Gastrocnemius medialis (tissue), 4 donors: ENCODE data around the gene AARS2. TPM values are rescaled to one million over a fixed set of nuclear protein-coding genes. Genes with fewer than 3 reads are reported as not detected.

ENCODE experiments used
- ATAC-seq, 2 donors: fragments of 150-250 bp; one replicate each; pipeline ENCODE4 v1.9.1; 2016
- DNase-seq, 2 donors: peaks; one replicate each; pipeline ENCODE4 v3.0.0-alpha.2; 2019
- H3K27ac ChIP-seq, 4 donors: fragments of 200-600 bp; sonication (generic); 1 replicate in 1 of 4; 2 replicates in 3 of 4; pipeline ENCODE4 v1.5.1; 2016 to 2018; ENCODE audit warnings: mild to moderate bottlenecking in 2 of 4, moderate library complexity in 1 of 4
- H3K27me3 ChIP-seq, 3 donors: fragments of 200-600 bp; sonication (generic) in 2 of 3; 1 replicate in 1 of 3; 2 replicates in 2 of 3; pipeline versions ENCODE4 v1.5.1 to v1.6.0; 2016 to 2019; ENCODE audit warnings: mild to moderate bottlenecking in 1 of 3, moderate library complexity in 1 of 3
- H3K36me3 ChIP-seq, 2 donors: fragments of 200-600 bp; sonication (generic) in 1 of 2; one replicate each; pipeline ENCODE4 v1.5.1; 2017 to 2018
- H3K4me1 ChIP-seq, 2 donors: fragments of 200-600 bp; sonication (generic) in 1 of 2; one replicate each; pipeline ENCODE4 v1.5.1; 2016 to 2017; ENCODE audit warnings: mild to moderate bottlenecking in 2 of 2
- H3K4me3 ChIP-seq, 4 donors: fragments of 200-600 bp; sonication (generic) in 3 of 4; 1 replicate in 1 of 4; 2 replicates in 3 of 4; pipeline ENCODE4 v1.5.1; 2016 to 2019; ENCODE audit warnings: mild to moderate bottlenecking in 2 of 4
- H3K9me3 ChIP-seq, 3 donors: fragments of 200-600 bp; sonication (generic) in 2 of 3; 1 replicate in 1 of 3; 2 replicates in 2 of 3; pipeline ENCODE4 v1.5.1; 2016 to 2019
- POLR2A ChIP-seq, 2 donors: fragments of 450-650 bp; IDR thresholded peaks; one replicate each; pipeline ENCODE4 v1.6.1; 2017; ENCODE audit warnings: antibody characterized with exemption in 2 of 2, mild to moderate bottlenecking in 2 of 2, moderate library complexity in 2 of 2
- in situ Hi-C, 4 donors: fragments of 200-750 bp; cut with MboI; loops; one replicate each; pipeline versions ENCODE4 v1.15.0 to v1.8.0; 2017; ENCODE audit warnings: low sequenced_read_pairs in 4 of 4
- intact Hi-C: fragments of 100-400 bp; cut with DNase I; formaldehyde crosslinking; loops from one replicate; pipeline ENCODE4 v1.15.1; 2023; ENCODE audit warnings: low total_unique reads
- total RNA-seq, 4 donors: library from RNA; depleted of rRNA; stranded (reverse); fragments of >200 nt; gene quantifications; one replicate each; pipeline versions ENCODE4 v1.1.0 to v1.2.3, GENCODE V29; 2016
- TF ChIP-seq, protein P1 (sequence below), 5 experiments: fragments of 450-650 bp in 3 of 5; fragments of 200-600 bp in 2 of 5; sonication (generic) in 2 of 5; IDR thresholded peaks in 4 of 5; conservative IDR thresholded peaks in 1 of 5; 1 replicate in 4 of 5; 2 replicates in 1 of 5; pipeline ENCODE4 v1.5.1; 2016 to 2019; ENCODE audit warnings: antibody characterized with exemption in 5 of 5, mild to moderate bottlenecking in 3 of 5, moderate library complexity in 3 of 5

AARS2 gene
- total RNA-seq, 4 donors from 2014 or later = 3.9 to 6.3 (median 4.5) TPM

DNA sequence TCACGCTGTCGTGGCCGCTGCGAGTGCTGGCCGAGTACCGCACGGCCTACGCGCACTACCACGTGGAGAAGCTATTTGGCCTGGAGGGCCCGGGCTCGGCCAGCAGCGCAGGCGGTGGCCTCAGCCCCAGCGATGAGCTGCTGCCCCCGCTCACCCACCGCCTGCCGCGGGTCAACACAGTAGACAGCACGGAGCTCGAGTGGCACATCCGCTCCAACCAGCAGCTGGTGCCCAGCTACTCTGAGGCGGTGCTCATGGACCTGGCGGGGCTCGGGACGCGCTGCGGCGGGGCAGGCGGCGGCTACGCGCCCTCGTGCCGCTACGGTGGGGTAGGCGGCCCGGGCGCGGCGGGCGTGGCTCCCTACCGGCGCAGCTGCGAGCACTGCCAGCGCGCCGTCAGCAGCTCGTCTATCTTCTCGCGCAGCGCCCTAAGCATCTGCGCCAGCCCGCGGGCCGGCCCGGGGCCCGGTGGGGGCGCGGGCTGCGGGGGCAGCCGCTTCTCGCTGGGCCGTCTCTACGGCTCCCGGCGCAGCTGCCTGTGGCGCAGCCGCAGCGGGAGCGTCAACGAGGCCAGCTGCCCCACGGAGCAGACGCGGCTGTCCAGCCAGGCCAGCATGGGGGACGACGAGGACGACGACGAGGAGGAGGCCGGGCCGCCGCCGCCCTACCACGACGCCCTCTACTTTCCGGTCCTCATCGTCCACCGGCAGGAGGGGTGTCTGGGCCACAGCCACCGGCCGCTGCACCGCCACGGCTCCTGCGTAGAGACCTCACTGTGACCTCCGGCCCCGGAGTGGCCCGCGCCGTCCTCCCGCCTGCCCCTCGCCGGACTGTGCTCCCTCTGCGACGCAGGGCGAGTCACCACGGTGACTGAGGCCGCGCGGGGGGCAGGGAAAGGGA is 37.1 kb downstream of the AARS2 start:
- Histone ChIP-seq H3K36me3 (no peaks in the 10 kb centered on the region), H3K27me3 (peaks cover 20 to 30% (median 21%) of the 10 kb centered on the region in 3 donors), H3K9me3 (no peaks in the 10 kb centered on the region), H3K4me3 (peak overlapping the region; percentile 8 to 49 (median 30)), H3K4me1 (no peaks in the 10 kb centered on the region), H3K27ac (no peak overlapping the region)
- ATAC-seq = peak; percentile 37 to 46
- intact Hi-C loops = no loop called here
- in situ Hi-C loops = no loop called here
- TF ChIP-seq, protein P1, sequence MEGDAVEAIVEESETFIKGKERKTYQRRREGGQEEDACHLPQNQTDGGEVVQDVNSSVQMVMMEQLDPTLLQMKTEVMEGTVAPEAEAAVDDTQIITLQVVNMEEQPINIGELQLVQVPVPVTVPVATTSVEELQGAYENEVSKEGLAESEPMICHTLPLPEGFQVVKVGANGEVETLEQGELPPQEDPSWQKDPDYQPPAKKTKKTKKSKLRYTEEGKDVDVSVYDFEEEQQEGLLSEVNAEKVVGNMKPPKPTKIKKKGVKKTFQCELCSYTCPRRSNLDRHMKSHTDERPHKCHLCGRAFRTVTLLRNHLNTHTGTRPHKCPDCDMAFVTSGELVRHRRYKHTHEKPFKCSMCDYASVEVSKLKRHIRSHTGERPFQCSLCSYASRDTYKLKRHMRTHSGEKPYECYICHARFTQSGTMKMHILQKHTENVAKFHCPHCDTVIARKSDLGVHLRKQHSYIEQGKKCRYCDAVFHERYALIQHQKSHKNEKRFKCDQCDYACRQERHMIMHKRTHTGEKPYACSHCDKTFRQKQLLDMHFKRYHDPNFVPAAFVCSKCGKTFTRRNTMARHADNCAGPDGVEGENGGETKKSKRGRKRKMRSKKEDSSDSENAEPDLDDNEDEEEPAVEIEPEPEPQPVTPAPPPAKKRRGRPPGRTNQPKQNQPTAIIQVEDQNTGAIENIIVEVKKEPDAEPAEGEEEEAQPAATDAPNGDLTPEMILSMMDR (IDR thresholded peaks at IDR 0.05 in 4 of 5, conservative IDR thresholded peaks at IDR 0.05 in 1 of 5) = no peak
- TF ChIP-seq POLR2A (IDR thresholded peaks at IDR 0.05) = no peak
- DNase-seq = no peak

DNA sequence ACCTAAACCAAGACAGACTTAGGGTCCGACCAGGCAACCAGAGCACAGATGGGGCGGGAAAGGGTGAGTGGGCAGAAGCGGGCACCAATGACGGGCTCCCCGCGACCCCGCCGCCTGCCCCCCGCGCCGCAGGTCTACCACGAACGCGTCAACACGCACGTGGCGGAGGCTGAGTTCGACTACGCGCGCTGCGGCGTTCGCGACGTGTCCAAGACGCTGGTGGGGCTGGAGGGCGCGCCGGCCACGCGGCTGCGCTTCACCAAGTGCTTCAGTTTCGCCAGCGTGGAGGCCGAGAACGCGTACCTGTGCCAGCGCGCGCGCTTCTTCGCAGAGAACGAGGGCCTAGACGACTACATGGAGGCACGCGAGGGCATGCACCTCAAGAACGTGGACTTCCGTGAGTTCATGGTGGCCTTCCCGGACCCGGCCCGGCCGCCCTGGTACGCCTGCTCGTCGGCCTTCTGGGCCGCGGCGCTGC is 37.8 kb downstream of the AARS2 start:
- in situ Hi-C loops (no loop called here), intact Hi-C loops (no loop called here)
- H3K9me3 ChIP-seq = no peaks in the 10 kb centered on the region
- no peaks in the 10 kb centered on the region for H3K4me1 ChIP-seq
- no peak overlapping the region for H3K27ac ChIP-seq
- peak overlapping the region in 2 of 4 donors; percentile 45 to 49 for H3K4me3 ChIP-seq
- peaks cover 22 to 32% (median 24%) of the 10 kb centered on the region in 3 donors for H3K27me3 ChIP-seq
- ATAC-seq = no peak
- H3K36me3 ChIP-seq = no peaks in the 10 kb centered on the region
- DNase-seq = no peak
- TF ChIP-seq, protein P1 (IDR thresholded peaks at IDR 0.05 in 4 of 5, conservative IDR thresholded peaks at IDR 0.05 in 1 of 5) = no peak
- TF ChIP-seq POLR2A (IDR thresholded peaks at IDR 0.05) = no peak

DNA sequence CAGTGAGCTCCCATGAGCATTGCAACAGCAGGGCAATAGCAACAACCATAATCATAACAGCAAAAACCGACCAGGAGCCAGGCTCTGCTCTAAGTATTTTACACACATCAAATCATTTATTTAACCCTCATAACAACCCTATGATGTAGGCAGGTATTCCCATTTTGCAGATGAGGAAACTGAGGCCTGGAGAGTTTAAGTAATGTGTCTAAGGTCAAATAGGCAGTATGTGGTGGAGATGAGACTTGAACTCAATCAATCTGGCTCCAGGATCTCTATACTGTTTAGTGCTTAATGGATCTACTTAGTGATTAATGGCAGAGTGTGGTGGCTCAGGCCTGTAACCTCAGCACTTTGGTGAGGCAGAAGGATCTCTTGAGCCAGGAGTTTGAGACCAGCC is 39.5 kb downstream of the AARS2 start:
- ATAC-seq (no peak), DNase-seq (no peak)
- in situ Hi-C loops = no loop called here
- Histone ChIP-seq H3K9me3 (no peaks in the 10 kb centered on the region), H3K4me3 (no peak overlapping the region), H3K27me3 (peaks cover 37 to 47% (median 38%) of the 10 kb centered on the region in 3 donors), H3K4me1 (no peaks in the 10 kb centered on the region), H3K27ac (no peak overlapping the region), H3K36me3 (no peaks in the 10 kb centered on the region)
- TF ChIP-seq POLR2A (IDR thresholded peaks at IDR 0.05) = no peak
- intact Hi-C loops = no loop called here

DNA sequence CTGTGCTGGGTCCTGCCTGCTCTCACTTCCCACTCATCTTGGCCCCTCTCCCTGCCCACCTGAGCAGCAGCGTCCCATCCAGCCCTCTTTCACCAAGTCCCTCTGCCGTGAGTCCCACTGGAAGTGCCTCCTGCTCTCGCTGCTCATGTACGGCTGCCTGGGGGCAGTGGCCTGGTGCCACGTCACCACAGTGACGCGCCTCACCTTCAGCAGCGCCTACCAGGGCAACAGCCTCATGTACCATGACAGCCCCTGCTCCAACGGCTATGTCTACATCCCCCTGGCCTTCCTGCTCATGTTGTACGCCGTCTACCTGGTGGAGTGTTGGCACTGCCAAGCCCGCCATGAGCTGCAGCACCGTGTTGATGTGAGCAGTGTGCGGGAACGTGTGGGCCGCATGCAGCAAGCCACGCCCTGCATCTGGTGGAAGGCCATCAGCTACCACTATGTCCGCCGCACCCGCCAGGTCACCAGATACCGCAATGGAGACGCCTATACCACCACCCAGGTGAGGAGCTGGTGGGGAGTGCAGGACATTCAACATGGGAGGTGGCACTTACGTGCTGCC is 40.1 kb downstream of the AARS2 start:
- Histone ChIP-seq H3K4me1 (no peaks in the 10 kb centered on the region), H3K36me3 (no peaks in the 10 kb centered on the region), H3K27me3 (peaks cover 40 to 45% (median 44%) of the 10 kb centered on the region in 3 donors), H3K27ac (no peak overlapping the region), H3K4me3 (no peak overlapping the region), H3K9me3 (no peaks in the 10 kb centered on the region)
- intact Hi-C loops (no loop called here), in situ Hi-C loops (no loop called here)
- TF ChIP-seq, protein P1 (IDR thresholded peaks at IDR 0.05 in 4 of 5, conservative IDR thresholded peaks at IDR 0.05 in 1 of 5) = no peak
- TF ChIP-seq POLR2A (IDR thresholded peaks at IDR 0.05) = no peak
- no peak for DNase-seq
- ATAC-seq = no peak

DNA sequence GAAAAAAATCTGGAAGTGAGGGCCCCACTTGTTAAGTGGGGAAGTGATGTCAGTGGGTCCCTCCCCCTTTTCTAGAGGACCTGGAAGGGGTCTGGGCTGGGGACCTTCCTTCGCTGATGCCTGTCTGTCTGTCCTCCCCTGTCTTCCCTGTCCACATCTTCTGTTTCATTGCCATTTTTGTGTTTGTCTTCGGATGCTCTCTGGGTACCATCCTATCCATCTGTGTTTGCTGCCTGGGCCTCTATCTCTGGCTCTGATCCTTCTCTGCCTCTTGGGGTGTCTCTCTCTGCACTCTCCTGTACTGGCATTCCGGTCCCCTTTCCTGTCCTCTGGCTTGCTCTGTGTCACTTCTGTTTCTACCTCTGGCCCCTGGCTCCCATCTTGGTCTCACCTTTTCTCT is 40.6 kb downstream of the AARS2 start:
- peaks cover 40 to 46% (median 42%) of the 10 kb centered on the region in 3 donors for H3K27me3 ChIP-seq
- no peak overlapping the region for H3K4me3 ChIP-seq
- no peaks in the 10 kb centered on the region for H3K4me1 ChIP-seq
- intact Hi-C loops (no loop called here), in situ Hi-C loops (no loop called here)
- H3K9me3 ChIP-seq = no peaks in the 10 kb centered on the region
- DNase-seq = no peak
- ATAC-seq = no peak
- TF ChIP-seq POLR2A (IDR thresholded peaks at IDR 0.05) = no peak
- TF ChIP-seq, protein P1 (IDR thresholded peaks at IDR 0.05 in 4 of 5, conservative IDR thresholded peaks at IDR 0.05 in 1 of 5) = no peak
- H3K27ac ChIP-seq = no peak overlapping the region
- no peaks in the 10 kb centered on the region for H3K36me3 ChIP-seq
